HCT116 (cell line): ENCODE measurements around the gene NTSR1. TPM values are rescaled to one million over a fixed set of nuclear protein-coding genes. Genes with fewer than 3 reads are reported as not detected.

Experiments used
- ATAC-seq: fragments of 200-7000 bp; cut with Tn5 transposase; 2 replicates; pipeline ENCODE4 v1.9.1; 2020; ENCODE audit warnings: mild to moderate bottlenecking, moderate library complexity
- BruUV-seq: library from RNA; stranded (reverse); fragments of 400-500 nt; replicated peaks from 2 replicates; lab custom pipeline; 2021; lab: Mats Ljungman, UMichigan
- CTCF ChIA-PET: fragments of 300-600 bp; sonication (Branson Sonifier 250); formaldehyde crosslinking; loops from one replicate; lab custom pipeline; 2021; ENCODE audit warnings: antibody characterized with exemption; lab: Charles Lee
- POLR2A ChIA-PET: fragments of 300-600, 350-600 bp; sonication (Branson Sonifier 250); formaldehyde crosslinking; loops from one replicate; lab custom pipeline; 2021; ENCODE audit warnings: antibody characterized with exemption; lab: Charles Lee
- RAD21 ChIA-PET, 2 experiments: fragments of 300-600 bp; sonication (Branson Sonifier 250); formaldehyde crosslinking; loops; one replicate each; lab custom pipeline; 2023; ENCODE audit warnings: low total read pairs in 2 of 2; ENCODE audit not compliant: uncharacterized antibody in 2 of 2, unreplicated experiment in 2 of 2, low non-redundant PET in 1 of 2; lab: Charles Lee
- DNase-seq: peaks from one replicate; pipeline ENCODE4 v3.0.0-alpha.2; 2010; ENCODE audit warnings: low read depth, low spot score
- H2AFZ ChIP-seq: fragments of 200-600 bp; shearing (Covaris generic), sonication (generic); 2 replicates; pipeline ENCODE4 v1.6.1; 2017; ENCODE audit warnings: low read depth, mixed run types, mixed read lengths, antibody characterized with exemption, low read length; ENCODE audit not compliant: poor library complexity, severe bottlenecking
- H3K27ac ChIP-seq: 2 replicates; pipeline ENCODE4 v1.5.1; 2012; ENCODE audit warnings: low read depth, low read length
- H3K27me3 ChIP-seq: fragments of 200-600 bp; sonication (generic); 2 replicates; pipeline ENCODE4 v1.6.1; 2016; ENCODE audit warnings: mixed run types, low read length, mixed read lengths; ENCODE audit not compliant: insufficient read depth
- H3K36me3 ChIP-seq, 2 experiments: fragments of 200-500 bp in 1 of 2; fragments of 200-600 bp in 1 of 2; sonication (Bioruptor generic) in 1 of 2; sonication (generic) in 1 of 2; 2 replicates each; pipeline versions ENCODE4 v1.5.1 to v1.6.1; 2014 to 2016; ENCODE audit warnings: low read length in 2 of 2, inconsistent platforms in 1 of 2, mixed read lengths in 1 of 2, mixed run types in 1 of 2; ENCODE audit not compliant: insufficient read depth in 2 of 2, control insufficient read depth in 1 of 2
- H3K4me1 ChIP-seq, 2 experiments: fragments of 200-600 bp in 1 of 2; sonication (generic) in 1 of 2; 2 replicates each; pipeline versions ENCODE4 v1.5.1 to v1.6.1; 2012 to 2017; ENCODE audit warnings: low read length in 2 of 2, inconsistent platforms in 1 of 2, mild to moderate bottlenecking in 1 of 2, mixed read lengths in 1 of 2, mixed run types in 1 of 2, moderate library complexity in 1 of 2; ENCODE audit not compliant: insufficient read depth in 2 of 2, control insufficient read depth in 1 of 2
- H3K4me2 ChIP-seq: fragments of 200-600 bp; sonication (generic); 2 replicates; pipeline ENCODE4 v1.6.1; 2017; ENCODE audit warnings: mixed run types, low read length, mixed read lengths
- H3K4me3 ChIP-seq, 2 experiments: fragments of 200-600 bp in 1 of 2; sonication (generic) in 1 of 2; replicated peaks in 1 of 2; 2 replicates each; pipeline ENCODE4 v1.5.1; 2011 to 2016; ENCODE audit warnings: low read length in 2 of 2, control low read depth in 1 of 2, low read depth in 1 of 2, mild to moderate bottlenecking in 1 of 2, mixed read lengths in 1 of 2, mixed run types in 1 of 2
- H3K79me2 ChIP-seq: fragments of 200-600 bp; sonication (generic); 2 replicates; pipeline ENCODE4 v1.6.1; 2017; ENCODE audit warnings: mild to moderate bottlenecking, mixed run types, low read length, moderate library complexity, mixed read lengths; ENCODE audit not compliant: insufficient read depth
- H3K9ac ChIP-seq: fragments of 200-600 bp; sonication (generic); 2 replicates; pipeline ENCODE4 v1.6.1; 2016; ENCODE audit warnings: low read length, mixed read lengths
- H3K9me2 ChIP-seq: fragments of 200-600 bp; sonication (generic), shearing (Covaris generic); 2 replicates; pipeline ENCODE4 v1.6.1; 2017; ENCODE audit warnings: mixed run types, mild to moderate bottlenecking, moderate library complexity; ENCODE audit not compliant: insufficient read depth
- H3K9me3 ChIP-seq, 2 experiments: fragments of 200-500 bp in 1 of 2; fragments of 200-600 bp in 1 of 2; sonication (Bioruptor generic) in 1 of 2; sonication (generic) in 1 of 2; 2 replicates each; pipeline ENCODE4 v1.6.1; 2014 to 2017; ENCODE audit warnings: low read length in 2 of 2, mixed read lengths in 2 of 2, inconsistent platforms in 1 of 2, low read depth in 1 of 2, mild to moderate bottlenecking in 1 of 2, mixed run types in 1 of 2, moderate library complexity in 1 of 2; ENCODE audit not compliant: control insufficient read depth in 1 of 2, insufficient read depth in 1 of 2
- H4K20me1 ChIP-seq: fragments of 200-600 bp; sonication (generic), shearing (Covaris generic); 2 replicates; pipeline ENCODE4 v1.6.1; 2017; ENCODE audit warnings: mixed run types, mild to moderate bottlenecking, moderate library complexity; ENCODE audit not compliant: insufficient read depth
- CBX3 ChIP-seq: IDR thresholded peaks from 2 replicates; pipeline ENCODE4 v1.6.1; 2012; ENCODE audit warnings: low read depth
- CEBPB ChIP-seq: IDR thresholded peaks from 2 replicates; pipeline ENCODE4 v1.6.1; 2012; ENCODE audit warnings: low read depth
- EGR1 ChIP-seq: IDR thresholded peaks from 2 replicates; pipeline ENCODE4 v1.6.1; 2012; ENCODE audit warnings: low read depth
- ELF1 ChIP-seq: IDR thresholded peaks from 2 replicates; pipeline ENCODE4 v1.6.1; 2012; ENCODE audit warnings: low read depth, borderline replicate concordance
- EZH2 ChIP-seq: fragments of 200-600 bp; sonication (generic); IDR thresholded peaks from 2 replicates; pipeline ENCODE4 v1.6.1; 2017; ENCODE audit warnings: antibody characterized with exemption, mixed run types
- EZH2phosphoT487 ChIP-seq: fragments of 200-600 bp; IDR thresholded peaks from 2 replicates; pipeline ENCODE4 v1.6.1; 2018; ENCODE audit warnings: antibody characterized with exemption, borderline replicate concordance
- FOSL1 ChIP-seq: IDR thresholded peaks from 2 replicates; pipeline ENCODE4 v1.6.1; 2012; ENCODE audit warnings: low read depth
- POLR2A ChIP-seq: IDR thresholded peaks from 2 replicates; pipeline ENCODE4 v1.7.0; 2011; ENCODE audit warnings: borderline replicate concordance; ENCODE audit not compliant: insufficient read depth, insufficient read length; ENCODE audit errors: extremely low read depth
- POLR2AphosphoS5 ChIP-seq: IDR thresholded peaks from 2 replicates; pipeline ENCODE4 v1.6.1; 2011; ENCODE audit warnings: mild to moderate bottlenecking, low read depth, low read length, moderate library complexity
- RAD21 ChIP-seq: IDR thresholded peaks from 2 replicates; pipeline ENCODE4 v1.6.1; 2012; ENCODE audit warnings: low read depth, mild to moderate bottlenecking
- SIN3A ChIP-seq: IDR thresholded peaks from 2 replicates; pipeline ENCODE4 v1.6.1; 2012; ENCODE audit warnings: low read depth
- SRF ChIP-seq: IDR thresholded peaks from 2 replicates; pipeline ENCODE4 v1.6.1; 2012; ENCODE audit warnings: low read depth
- ZFX ChIP-seq: fragments of 450-650 bp; IDR thresholded peaks from 2 replicates; pipeline ENCODE4 v1.6.1; 2017
- intact Hi-C: fragments of 100-400 bp; cut with micrococcal nuclease; formaldehyde crosslinking; loops from 2 replicates; pipeline ENCODE4 v1.10.0; 2022
- total RNA-seq: library from RNA; stranded (reverse); gene quantifications from one replicate; pipeline ENCODE4 v1.2.1, GENCODE V29; 2021; ENCODE audit not compliant: unreplicated experiment
- TF ChIP-seq, protein P1 (sequence below): IDR thresholded peaks from 2 replicates; pipeline ENCODE4 v1.6.1; 2011; ENCODE audit warnings: mild to moderate bottlenecking, low read length, moderate library complexity; ENCODE audit not compliant: insufficient replicate concordance; ENCODE audit errors: extremely low read depth
- TF ChIP-seq, protein P2 (sequence below): IDR thresholded peaks from 2 replicates; pipeline ENCODE4 v1.6.1; 2012
- TF ChIP-seq, protein P3 (sequence below): IDR thresholded peaks from 2 replicates; pipeline ENCODE4 v1.6.1; 2012; ENCODE audit warnings: low read depth

Gene NTSR1
- total RNA-seq, 1 experiment from 2014 or later = 187 TPM

DNA sequence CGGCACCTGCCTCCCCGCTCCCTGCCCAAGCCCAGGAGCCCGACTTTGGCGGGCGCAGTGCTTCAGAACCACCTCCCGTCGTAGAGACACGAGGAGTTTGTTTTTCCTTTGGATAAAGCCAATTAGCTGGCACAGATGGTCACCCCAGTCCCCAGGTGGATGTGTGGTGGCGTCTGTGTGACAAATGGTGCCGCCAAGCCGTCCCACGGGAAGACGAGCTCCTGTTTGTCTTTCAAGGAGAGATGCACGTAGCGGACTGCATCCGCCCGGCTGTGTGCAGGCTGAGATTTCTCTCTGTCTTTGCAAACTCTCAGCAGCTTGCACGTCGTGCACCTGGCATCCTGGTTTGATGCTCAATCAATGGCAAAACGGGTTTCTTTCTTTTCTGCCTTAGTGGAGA, 71.6 kb downstream of the NTSR1 start:
- intact Hi-C loops = no loop called here
- Histone ChIP-seq H2AFZ (no peak overlapping the region), H3K9ac (no peak overlapping the region), H3K4me1 (peaks cover 15 to 52% of the 10 kb centered on the region in 2 experiments; a peak in 3 of 4 replicates), H3K4me2 (no peak overlapping the region), H4K20me1 (no peaks in the 10 kb centered on the region), H3K9me2 (no peaks in the 10 kb centered on the region), H3K27me3 (no peaks in the 10 kb centered on the region), H3K79me2 (peaks cover 6% of the 10 kb centered on the region; the same call in 1 of the 2 replicates), H3K4me3 (no peak overlapping the region), H3K9me3 (no peaks in the 10 kb centered on the region), H3K36me3 (no peaks in the 10 kb centered on the region), H3K27ac (no peak overlapping the region)
- no TSS peak for BruUV-seq
- ATAC-seq = no peak
- TF ChIP-seq POLR2AphosphoS5 = no peak
- TF ChIP-seq RAD21 = no peak
- TF ChIP-seq, protein P1, sequence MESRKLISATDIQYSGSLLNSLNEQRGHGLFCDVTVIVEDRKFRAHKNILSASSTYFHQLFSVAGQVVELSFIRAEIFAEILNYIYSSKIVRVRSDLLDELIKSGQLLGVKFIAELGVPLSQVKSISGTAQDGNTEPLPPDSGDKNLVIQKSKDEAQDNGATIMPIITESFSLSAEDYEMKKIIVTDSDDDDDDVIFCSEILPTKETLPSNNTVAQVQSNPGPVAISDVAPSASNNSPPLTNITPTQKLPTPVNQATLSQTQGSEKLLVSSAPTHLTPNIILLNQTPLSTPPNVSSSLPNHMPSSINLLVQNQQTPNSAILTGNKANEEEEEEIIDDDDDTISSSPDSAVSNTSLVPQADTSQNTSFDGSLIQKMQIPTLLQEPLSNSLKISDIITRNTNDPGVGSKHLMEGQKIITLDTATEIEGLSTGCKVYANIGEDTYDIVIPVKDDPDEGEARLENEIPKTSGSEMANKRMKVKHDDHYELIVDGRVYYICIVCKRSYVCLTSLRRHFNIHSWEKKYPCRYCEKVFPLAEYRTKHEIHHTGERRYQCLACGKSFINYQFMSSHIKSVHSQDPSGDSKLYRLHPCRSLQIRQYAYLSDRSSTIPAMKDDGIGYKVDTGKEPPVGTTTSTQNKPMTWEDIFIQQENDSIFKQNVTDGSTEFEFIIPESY = no peak
- TF ChIP-seq ZFX = no peak
- no peak for TF ChIP-seq POLR2A
- TF ChIP-seq, protein P2, sequence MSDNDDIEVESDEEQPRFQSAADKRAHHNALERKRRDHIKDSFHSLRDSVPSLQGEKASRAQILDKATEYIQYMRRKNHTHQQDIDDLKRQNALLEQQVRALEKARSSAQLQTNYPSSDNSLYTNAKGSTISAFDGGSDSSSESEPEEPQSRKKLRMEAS = no peak
- no peak for TF ChIP-seq ELF1
- no peak for TF ChIP-seq SIN3A
- no peak for TF ChIP-seq EGR1
- no peak for TF ChIP-seq EZH2
- TF ChIP-seq CEBPB = no peak
- TF ChIP-seq, protein P3, sequence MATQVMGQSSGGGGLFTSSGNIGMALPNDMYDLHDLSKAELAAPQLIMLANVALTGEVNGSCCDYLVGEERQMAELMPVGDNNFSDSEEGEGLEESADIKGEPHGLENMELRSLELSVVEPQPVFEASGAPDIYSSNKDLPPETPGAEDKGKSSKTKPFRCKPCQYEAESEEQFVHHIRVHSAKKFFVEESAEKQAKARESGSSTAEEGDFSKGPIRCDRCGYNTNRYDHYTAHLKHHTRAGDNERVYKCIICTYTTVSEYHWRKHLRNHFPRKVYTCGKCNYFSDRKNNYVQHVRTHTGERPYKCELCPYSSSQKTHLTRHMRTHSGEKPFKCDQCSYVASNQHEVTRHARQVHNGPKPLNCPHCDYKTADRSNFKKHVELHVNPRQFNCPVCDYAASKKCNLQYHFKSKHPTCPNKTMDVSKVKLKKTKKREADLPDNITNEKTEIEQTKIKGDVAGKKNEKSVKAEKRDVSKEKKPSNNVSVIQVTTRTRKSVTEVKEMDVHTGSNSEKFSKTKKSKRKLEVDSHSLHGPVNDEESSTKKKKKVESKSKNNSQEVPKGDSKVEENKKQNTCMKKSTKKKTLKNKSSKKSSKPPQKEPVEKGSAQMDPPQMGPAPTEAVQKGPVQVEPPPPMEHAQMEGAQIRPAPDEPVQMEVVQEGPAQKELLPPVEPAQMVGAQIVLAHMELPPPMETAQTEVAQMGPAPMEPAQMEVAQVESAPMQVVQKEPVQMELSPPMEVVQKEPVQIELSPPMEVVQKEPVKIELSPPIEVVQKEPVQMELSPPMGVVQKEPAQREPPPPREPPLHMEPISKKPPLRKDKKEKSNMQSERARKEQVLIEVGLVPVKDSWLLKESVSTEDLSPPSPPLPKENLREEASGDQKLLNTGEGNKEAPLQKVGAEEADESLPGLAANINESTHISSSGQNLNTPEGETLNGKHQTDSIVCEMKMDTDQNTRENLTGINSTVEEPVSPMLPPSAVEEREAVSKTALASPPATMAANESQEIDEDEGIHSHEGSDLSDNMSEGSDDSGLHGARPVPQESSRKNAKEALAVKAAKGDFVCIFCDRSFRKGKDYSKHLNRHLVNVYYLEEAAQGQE = no peak
- TF ChIP-seq CBX3 = no peak
- no peak for TF ChIP-seq EZH2phosphoT487
- no peak for TF ChIP-seq SRF
- no peak for TF ChIP-seq FOSL1
- ChIA-PET RAD21 (no interaction called here), CTCF (interaction anchor here (1.4 kb wide), 1 partner anchor 14 kb away, joined by 3 read pairs; no protein-coding TSS in a partner anchor), POLR2A (no interaction called here)
- no peak for DNase-seq
